ENCODE measurements around the gene CTSE.

Gene CTSE

DNA sequence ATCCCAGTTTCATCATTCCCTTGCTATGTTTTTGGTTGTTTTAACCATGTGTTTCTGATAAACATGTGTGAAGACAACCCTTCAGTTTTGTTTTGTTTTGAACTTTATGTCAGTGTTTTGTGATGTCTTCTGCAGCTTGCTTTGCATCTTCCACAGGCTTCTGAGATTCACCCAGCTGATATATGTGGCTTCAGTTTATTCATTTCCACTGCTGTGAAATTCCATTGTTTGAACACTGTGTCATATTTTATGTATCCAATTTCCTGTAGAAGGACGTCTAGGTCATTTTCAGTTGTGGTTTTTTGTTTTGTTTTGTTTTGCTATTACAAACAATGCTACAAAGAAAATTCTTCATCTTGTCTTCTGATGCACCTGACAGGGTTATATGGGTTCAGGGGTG, 53.2 kb downstream of the CTSE start:
- Histone ChIP-seq H3K4me3 (ENCODE audit: low read length) (no peak overlapping the region), H3K4me1 (ENCODE audit: control insufficient read depth, insufficient read depth, low read length) (peaks cover 28% of the 10 kb centered on the region), H3K36me3 (ENCODE audit: control insufficient read depth, insufficient read depth, low read length) (no peaks in the 10 kb centered on the region), H3K9ac (ENCODE audit: low read length) (no peak overlapping the region), H3K27me3 (ENCODE audit: control insufficient read depth, insufficient read depth, low read length) (no peaks in the 10 kb centered on the region), H3K9me3 (ENCODE audit: control insufficient read depth, low read length) (no peaks in the 10 kb centered on the region)

GRCh38 chr1:205969229-205969628, 54.5 kb downstream of the CTSE start:
- H3K27me3 ChIP-seq (ENCODE audit: control insufficient read depth, insufficient read depth, low read length), result no peaks in the 10 kb centered on the region

GRCh38 chr1:205967554-205968335, 56.0 kb downstream of the CTSE start:
- H3K4me3 ChIP-seq (ENCODE audit: low read length), result no peak overlapping the region
- no peaks in the 10 kb centered on the region for H3K36me3 ChIP-seq (ENCODE audit: control insufficient read depth, insufficient read depth, low read length)
- no peaks in the 10 kb centered on the region for H3K27me3 ChIP-seq (ENCODE audit: control insufficient read depth, insufficient read depth, low read length)

More at GRCh38 chr1:205969229-205969628, 54.5 kb downstream of the CTSE start:
- Histone ChIP-seq H3K9ac (ENCODE audit: low read length) (no peak overlapping the region), H3K4me1 (ENCODE audit: control insufficient read depth, insufficient read depth, low read length) (peaks cover 19% of the 10 kb centered on the region), H3K36me3 (ENCODE audit: control insufficient read depth, insufficient read depth, low read length) (no peaks in the 10 kb centered on the region), H3K4me3 (ENCODE audit: low read length) (no peak overlapping the region), H3K9me3 (ENCODE audit: control insufficient read depth, low read length) (no peaks in the 10 kb centered on the region)

DNA sequence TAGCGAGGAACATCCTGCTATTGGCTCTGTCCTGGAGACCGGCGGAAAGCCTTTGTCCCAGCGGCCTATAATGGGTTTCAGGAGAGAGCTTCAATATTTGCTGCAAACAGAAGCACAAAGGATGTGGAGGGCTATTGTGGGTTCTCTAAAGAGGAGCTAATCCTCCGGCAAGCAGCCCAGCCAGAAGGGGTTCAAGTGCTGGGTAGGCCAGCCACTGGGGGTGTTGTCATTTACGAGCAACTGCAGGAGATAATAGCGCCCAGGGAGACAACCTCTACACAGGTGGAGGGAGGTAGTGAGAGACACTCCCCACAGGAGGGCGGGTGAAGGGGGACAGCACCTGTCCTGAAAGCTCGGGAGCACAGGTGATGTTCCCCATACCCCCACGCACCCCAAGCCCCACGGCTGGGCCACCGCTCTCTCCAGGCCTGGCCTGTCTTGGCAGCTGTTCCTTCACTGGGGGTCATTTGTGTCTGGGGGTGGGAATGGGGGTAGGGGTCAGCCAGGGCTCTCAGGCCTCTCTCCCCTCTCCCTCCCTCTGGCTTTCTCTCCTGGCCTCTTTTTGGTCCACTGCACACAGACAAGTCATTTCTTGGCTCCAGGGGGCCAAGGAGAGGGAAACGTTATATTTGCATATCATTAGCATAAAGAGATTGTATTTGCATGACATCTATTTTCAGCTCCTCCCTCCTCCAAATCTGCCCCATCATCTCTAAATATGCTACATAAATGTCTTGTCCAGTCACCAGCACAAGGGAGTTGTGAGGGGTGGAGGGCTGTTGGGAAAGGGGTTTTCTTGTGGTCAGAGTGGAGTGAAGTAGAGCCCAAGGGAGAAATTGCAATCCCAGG, 58.4 kb downstream of the CTSE start:
- Histone ChIP-seq H3K9ac (ENCODE audit: low read length) (no peak overlapping the region), H3K9me3 (ENCODE audit: control insufficient read depth, low read length) (no peaks in the 10 kb centered on the region), H3K27me3 (ENCODE audit: control insufficient read depth, insufficient read depth, low read length) (no peaks in the 10 kb centered on the region), H3K4me1 (ENCODE audit: control insufficient read depth, insufficient read depth, low read length) (peaks cover 31% of the 10 kb centered on the region), H3K4me3 (ENCODE audit: low read length) (no peak overlapping the region), H3K36me3 (ENCODE audit: control insufficient read depth, insufficient read depth, low read length) (no peaks in the 10 kb centered on the region)

More at GRCh38 chr1:205967554-205968335, 56.0 kb downstream of the CTSE start:
- Histone ChIP-seq H3K4me1 (ENCODE audit: control insufficient read depth, insufficient read depth, low read length) (peaks cover 20% of the 10 kb centered on the region), H3K9ac (ENCODE audit: low read length) (no peak overlapping the region), H3K9me3 (ENCODE audit: control insufficient read depth, low read length) (no peaks in the 10 kb centered on the region)

- Histone ChIP-seq H3K9me3 (ENCODE audit: control insufficient read depth, low read length) (no peaks in the 10 kb centered on the region), H3K9ac (ENCODE audit: low read length) (no peak overlapping the region), H3K4me3 (ENCODE audit: low read length) (no peak overlapping the region), H3K36me3 (ENCODE audit: control insufficient read depth, insufficient read depth, low read length) (no peaks in the 10 kb centered on the region), H3K4me1 (ENCODE audit: control insufficient read depth, insufficient read depth, low read length) (peaks cover 43% of the 10 kb centered on the region), H3K27me3 (ENCODE audit: control insufficient read depth, insufficient read depth, low read length) (no peaks in the 10 kb centered on the region)
These were observed 60.1 kb downstream of the CTSE start for GRCh38 chr1:205963352-205964155.

DNA sequence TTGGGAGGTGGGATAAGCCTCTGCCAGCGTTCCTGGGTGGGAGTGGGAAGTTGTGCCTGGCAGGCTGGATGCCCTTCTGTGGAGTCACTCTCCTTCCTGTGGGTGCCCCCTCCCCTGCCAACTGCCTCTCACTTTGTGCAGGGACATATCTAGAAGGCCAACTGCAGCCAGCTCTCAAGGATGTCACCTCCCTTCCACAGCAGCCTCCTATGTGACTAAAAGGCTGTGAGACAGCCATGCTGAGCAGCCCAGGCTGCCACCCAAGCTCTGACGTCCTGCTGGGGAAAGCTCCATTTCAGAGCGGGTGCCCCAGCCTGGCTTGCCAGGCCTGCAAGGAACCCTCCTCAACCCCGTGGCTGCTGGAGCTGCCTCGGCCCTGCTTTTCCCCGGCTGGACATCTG, 60.9 kb downstream of the CTSE start:
- Histone ChIP-seq H3K9me3 (ENCODE audit: control insufficient read depth, low read length) (no peaks in the 10 kb centered on the region), H3K36me3 (ENCODE audit: control insufficient read depth, insufficient read depth, low read length) (no peaks in the 10 kb centered on the region), H3K9ac (ENCODE audit: low read length) (no peak overlapping the region), H3K4me3 (ENCODE audit: low read length) (no peak overlapping the region), H3K27me3 (ENCODE audit: control insufficient read depth, insufficient read depth, low read length) (no peaks in the 10 kb centered on the region), H3K4me1 (ENCODE audit: control insufficient read depth, insufficient read depth, low read length) (peaks cover 38% of the 10 kb centered on the region)

GRCh38 chr1:205961991-205962820, 61.5 kb downstream of the CTSE start:
- no peaks in the 10 kb centered on the region for H3K27me3 ChIP-seq (ENCODE audit: control insufficient read depth, insufficient read depth, low read length)
- H3K4me1 ChIP-seq (ENCODE audit: control insufficient read depth, insufficient read depth, low read length), result peaks cover 33% of the 10 kb centered on the region
- no peak overlapping the region for H3K9ac ChIP-seq (ENCODE audit: low read length)
- no peaks in the 10 kb centered on the region for H3K36me3 ChIP-seq (ENCODE audit: control insufficient read depth, insufficient read depth, low read length)
- H3K4me3 ChIP-seq (ENCODE audit: low read length), result no peak overlapping the region
- no peaks in the 10 kb centered on the region for H3K9me3 ChIP-seq (ENCODE audit: control insufficient read depth, low read length)

DNA sequence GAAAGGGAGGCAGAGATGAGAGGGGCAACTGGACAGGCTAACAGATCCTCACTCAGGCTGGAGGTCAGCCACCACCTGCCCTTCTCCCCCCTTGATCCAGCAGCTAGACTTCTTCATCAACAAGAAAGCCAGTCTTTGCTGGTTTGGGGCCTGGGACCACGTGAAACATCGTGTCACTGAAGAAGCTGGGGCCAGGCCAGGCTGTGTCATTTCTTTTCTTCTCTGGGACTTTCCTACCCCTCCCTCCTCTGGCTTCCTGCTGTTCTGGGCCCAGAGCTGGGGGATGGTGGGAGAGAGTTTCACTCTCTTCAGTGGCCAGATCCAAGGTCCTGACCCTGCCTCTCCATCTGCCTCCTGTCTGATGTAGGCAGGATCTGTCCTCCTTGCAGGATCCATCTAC, 62.3 kb downstream of the CTSE start:
- no peaks in the 10 kb centered on the region for H3K27me3 ChIP-seq (ENCODE audit: control insufficient read depth, insufficient read depth, low read length)
- H3K36me3 ChIP-seq (ENCODE audit: control insufficient read depth, insufficient read depth, low read length), result no peaks in the 10 kb centered on the region
- no peak overlapping the region for H3K9ac ChIP-seq (ENCODE audit: low read length)

DNA sequence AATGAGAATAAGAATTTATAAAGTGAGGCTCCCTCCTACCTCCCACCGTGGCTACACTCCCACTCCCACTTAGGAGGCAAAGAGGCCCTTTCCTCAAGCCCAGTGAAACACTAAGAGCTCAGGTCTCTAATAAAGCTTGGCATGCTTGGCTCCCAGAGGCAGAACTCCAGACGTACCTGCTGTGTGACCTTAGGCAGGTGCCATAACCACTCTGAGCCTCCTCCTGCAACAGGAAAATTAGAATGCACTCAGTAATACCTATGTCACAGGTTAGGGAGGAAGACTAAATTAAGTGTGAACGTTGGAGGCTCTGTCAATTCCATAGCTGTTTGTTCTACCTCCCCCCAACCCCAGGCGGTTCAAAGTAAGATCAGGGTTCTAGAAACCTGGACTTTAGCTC, 63.9 kb downstream of the CTSE start:
- Histone ChIP-seq H3K27me3 (ENCODE audit: control insufficient read depth, insufficient read depth, low read length) (no peaks in the 10 kb centered on the region), H3K9me3 (ENCODE audit: control insufficient read depth, low read length) (no peaks in the 10 kb centered on the region), H3K9ac (ENCODE audit: low read length) (no peak overlapping the region), H3K4me1 (ENCODE audit: control insufficient read depth, insufficient read depth, low read length) (peaks cover 40% of the 10 kb centered on the region), H3K4me3 (ENCODE audit: low read length) (no peak overlapping the region), H3K36me3 (ENCODE audit: control insufficient read depth, insufficient read depth, low read length) (no peaks in the 10 kb centered on the region)

More for the DNA sequence above, 62.3 kb downstream of the CTSE start:
- Histone ChIP-seq H3K4me1 (ENCODE audit: control insufficient read depth, insufficient read depth, low read length) (peaks cover 33% of the 10 kb centered on the region), H3K9me3 (ENCODE audit: control insufficient read depth, low read length) (no peaks in the 10 kb centered on the region), H3K4me3 (ENCODE audit: low read length) (no peak overlapping the region)

Measured in mucosa of stomach (tissue), 1 donor.